Measurements from ENCODE around the gene IGFBP1. TPM values are rescaled to one million over a fixed set of nuclear protein-coding genes. Genes with fewer than 3 reads are reported as not detected.

IGFBP1 gene
- total and polyA plus RNA-seq, 8 donors, result 0.10 to 0.31 TPM; not detected in 6

DNA sequence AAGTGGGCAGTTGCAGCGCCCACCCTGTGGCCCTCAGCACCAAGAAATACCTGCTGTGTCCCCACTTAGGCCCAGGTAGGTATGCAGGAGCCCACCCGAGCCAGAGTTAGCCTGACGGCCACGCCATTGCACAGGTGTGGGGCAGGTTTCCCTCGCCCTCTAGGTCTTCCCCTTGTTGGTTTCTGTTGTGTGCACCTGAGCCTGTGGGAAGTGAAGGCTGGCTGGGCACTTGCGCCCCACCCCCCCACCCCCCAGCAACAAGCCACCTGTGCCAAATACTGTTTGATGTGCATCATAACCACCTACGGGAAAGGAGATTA lies 15.3 kb upstream of the IGFBP1 start, which contains the start of gene CCDC201:
Gene CCDC201 (minus strand): TSS at position 48 of the 320 bp plus-strand sequence. CDS start 75 bp downstream, outside the sequence.
- DNase-seq, result no peak
- intact Hi-C loops (cut with DNase I), result no loop called here
- no peak within 1 kb of the TSS for H3K27ac ChIP-seq
- ATAC-seq, result no peak
- H3K4me1 ChIP-seq, result no peaks in the 10 kb centered on the region
- H3K4me3 ChIP-seq, result no peak within 1 kb of the TSS
- H3K36me3 ChIP-seq, result no peaks in the 10 kb centered on the region
- TF ChIP-seq, protein P1, sequence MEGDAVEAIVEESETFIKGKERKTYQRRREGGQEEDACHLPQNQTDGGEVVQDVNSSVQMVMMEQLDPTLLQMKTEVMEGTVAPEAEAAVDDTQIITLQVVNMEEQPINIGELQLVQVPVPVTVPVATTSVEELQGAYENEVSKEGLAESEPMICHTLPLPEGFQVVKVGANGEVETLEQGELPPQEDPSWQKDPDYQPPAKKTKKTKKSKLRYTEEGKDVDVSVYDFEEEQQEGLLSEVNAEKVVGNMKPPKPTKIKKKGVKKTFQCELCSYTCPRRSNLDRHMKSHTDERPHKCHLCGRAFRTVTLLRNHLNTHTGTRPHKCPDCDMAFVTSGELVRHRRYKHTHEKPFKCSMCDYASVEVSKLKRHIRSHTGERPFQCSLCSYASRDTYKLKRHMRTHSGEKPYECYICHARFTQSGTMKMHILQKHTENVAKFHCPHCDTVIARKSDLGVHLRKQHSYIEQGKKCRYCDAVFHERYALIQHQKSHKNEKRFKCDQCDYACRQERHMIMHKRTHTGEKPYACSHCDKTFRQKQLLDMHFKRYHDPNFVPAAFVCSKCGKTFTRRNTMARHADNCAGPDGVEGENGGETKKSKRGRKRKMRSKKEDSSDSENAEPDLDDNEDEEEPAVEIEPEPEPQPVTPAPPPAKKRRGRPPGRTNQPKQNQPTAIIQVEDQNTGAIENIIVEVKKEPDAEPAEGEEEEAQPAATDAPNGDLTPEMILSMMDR (IDR thresholded peaks at IDR 0.05), result no peak
- H3K9me3 ChIP-seq, result peaks cover 0 to under 1% of the 10 kb centered on the region in 2 donors
- H3K27me3 ChIP-seq, result no peaks in the 10 kb centered on the region

DNA sequence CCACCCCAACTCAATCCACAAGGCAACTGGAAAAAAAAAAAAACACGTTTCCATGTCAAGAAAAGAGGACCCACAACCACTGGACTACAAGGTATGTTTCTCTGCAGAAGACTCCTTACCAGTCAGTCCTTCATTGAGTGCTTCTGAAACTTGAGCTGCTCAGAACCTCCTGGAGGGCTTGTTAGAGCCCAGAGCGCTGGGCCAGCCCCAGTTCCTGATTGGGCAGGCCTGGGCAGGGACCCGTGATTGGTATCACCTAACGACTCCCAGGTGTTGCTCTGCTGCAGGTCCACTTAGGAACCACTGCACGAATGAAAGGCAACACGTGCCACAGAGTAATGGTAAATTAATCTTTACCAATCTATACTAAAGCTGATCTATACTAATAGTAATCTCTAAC lies 14.9 kb upstream of the IGFBP1 start:
- DNase-seq (no peak), ATAC-seq (no peak)
- H3K4me3 ChIP-seq, result no peak overlapping the region
- no peaks in the 10 kb centered on the region for H3K4me1 ChIP-seq
- H3K27ac ChIP-seq, result no peak overlapping the region
- H3K9me3 ChIP-seq, result peaks cover 0 to 4% of the 10 kb centered on the region in 2 donors
- H3K36me3 ChIP-seq, result no peaks in the 10 kb centered on the region
- TF ChIP-seq, protein P1 (IDR thresholded peaks at IDR 0.05), result no peak
- intact Hi-C loops (cut with DNase I), result no loop called here
- H3K27me3 ChIP-seq, result no peaks in the 10 kb centered on the region

DNA sequence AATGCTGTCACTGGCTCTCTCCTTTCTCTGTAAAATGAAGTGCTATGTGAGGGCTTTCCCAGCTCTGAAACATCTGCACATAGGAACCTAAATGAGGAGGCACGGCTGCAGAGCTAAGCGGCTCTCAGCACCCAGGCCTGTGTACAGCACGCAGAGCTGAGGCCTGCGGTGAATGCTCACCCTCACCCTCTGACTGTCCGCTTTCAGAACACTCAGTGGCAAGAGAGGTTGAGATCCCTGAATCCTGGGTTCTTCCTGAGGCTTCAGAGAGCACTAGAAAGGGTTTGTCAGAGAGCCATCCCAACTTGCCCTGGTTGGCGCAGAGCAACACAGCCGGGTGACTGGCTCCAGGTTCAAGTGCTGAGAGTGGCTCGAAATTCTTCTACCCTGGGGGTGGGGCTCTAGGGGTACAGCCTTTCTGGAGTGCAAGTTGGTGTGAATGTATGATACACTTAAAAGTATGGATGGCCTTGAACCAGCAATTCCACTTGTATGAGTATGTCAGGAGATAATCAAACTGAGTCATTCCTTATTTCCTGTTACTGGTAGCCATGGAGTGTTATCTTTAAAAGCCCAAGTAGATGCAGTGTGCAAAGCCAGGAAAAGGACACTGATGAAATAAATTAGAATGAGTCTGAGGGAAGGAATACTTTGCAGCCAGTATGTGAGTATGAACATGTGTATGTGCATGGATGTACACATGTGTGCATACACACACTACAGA lies 13.7 kb upstream of the IGFBP1 start:
- peak; percentile 31 for ATAC-seq
- no peaks in the 10 kb centered on the region for H3K36me3 ChIP-seq

DNA sequence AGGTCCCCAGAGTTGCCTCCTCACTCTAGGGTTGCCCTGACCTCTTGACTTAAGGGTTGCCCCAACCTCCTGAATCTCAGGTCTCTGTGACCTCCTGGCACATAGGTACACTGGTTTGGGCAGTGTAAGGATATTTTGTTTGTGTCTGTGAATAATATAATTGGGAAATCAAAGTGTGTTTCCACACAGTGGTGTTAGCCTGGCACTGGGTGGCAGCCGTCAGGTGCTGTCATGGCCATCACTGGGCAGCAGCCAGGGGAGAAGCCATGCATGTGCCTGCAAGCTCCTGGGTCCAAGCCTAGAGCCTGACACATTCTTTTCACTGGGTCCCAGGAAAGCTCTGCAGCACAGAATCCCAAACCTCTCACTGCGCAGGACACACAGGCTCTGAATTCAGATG lies 11.8 kb upstream of the IGFBP1 start:
- intact Hi-C loops (cut with DNase I), result no loop called here
- ATAC-seq (no peak), DNase-seq (no peak)
- Histone ChIP-seq H3K9me3 (peaks cover 0 to 13% of the 10 kb centered on the region in 2 donors), H3K4me1 (no peaks in the 10 kb centered on the region), H3K27me3 (no peaks in the 10 kb centered on the region), H3K27ac (no peak overlapping the region), H3K36me3 (no peaks in the 10 kb centered on the region), H3K4me3 (no peak overlapping the region)
- TF ChIP-seq, protein P1 (IDR thresholded peaks at IDR 0.05), result no peak

More for the DNA sequence above, 13.7 kb upstream of the IGFBP1 start:
- no peak overlapping the region for H3K4me3 ChIP-seq
- DNase-seq, result no peak
- no peak overlapping the region for H3K27ac ChIP-seq
- H3K27me3 ChIP-seq, result no peaks in the 10 kb centered on the region
- TF ChIP-seq, protein P1 (IDR thresholded peaks at IDR 0.05), result no peak
- intact Hi-C loops (cut with DNase I), result no loop called here
- H3K4me1 ChIP-seq, result no peaks in the 10 kb centered on the region
- H3K9me3 ChIP-seq, result peaks cover 0 to 13% of the 10 kb centered on the region in 2 donors

DNA sequence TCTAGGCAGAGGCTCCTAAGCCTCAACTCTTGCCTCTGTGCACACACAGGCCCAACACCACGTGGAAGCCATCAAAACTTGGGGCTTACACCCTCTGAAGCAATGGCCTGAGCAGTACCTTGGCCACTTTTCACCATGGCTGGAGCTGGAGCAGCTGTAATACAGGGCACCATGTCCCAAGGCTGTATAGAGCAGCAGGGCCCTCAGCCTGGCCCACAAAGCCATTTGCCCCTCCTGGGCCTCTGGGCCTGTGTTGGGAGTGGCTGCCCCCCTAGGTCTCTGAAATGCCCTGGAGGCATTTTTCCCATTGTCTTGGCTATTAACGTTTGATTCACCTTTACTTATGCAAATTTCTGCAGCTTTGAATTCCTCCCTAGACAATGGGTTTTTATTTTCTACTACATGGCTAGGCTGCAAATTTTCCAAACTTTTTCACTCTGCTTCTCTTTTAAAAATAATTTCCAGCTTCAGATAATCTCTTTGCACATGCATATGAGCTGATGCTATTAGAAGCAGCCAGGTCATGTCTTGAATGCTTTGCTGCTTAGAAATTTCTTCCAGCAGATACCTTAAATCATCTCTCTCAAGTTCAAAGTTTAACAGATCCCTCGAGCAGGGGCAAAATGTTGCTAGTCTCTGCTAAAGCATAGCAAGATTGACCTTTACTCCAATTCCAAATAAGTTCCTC lies 9.7 kb upstream of the IGFBP1 start:
- no peaks in the 10 kb centered on the region for H3K36me3 ChIP-seq

More for the DNA sequence above, 9.7 kb upstream of the IGFBP1 start:
- TF ChIP-seq, protein P1 (IDR thresholded peaks at IDR 0.05), result no peak
- H3K4me3 ChIP-seq, result no peak overlapping the region
- H3K27ac ChIP-seq, result no peak overlapping the region
- H3K27me3 ChIP-seq, result no peaks in the 10 kb centered on the region
- no peak for DNase-seq
- H3K9me3 ChIP-seq, result peaks cover 0 to 13% of the 10 kb centered on the region in 2 donors
- no peak for ATAC-seq
- intact Hi-C loops (cut with DNase I), result no loop called here
- H3K4me1 ChIP-seq, result no peaks in the 10 kb centered on the region

Measured in left lung (tissue), 10 donors.